Stimulated activated CD4-positive, alpha-beta T cell treated with anti-CD3 and anti-CD28 coated beads, Interleukin-12 subunit alpha, Interleukin-12 subunit beta, amount 100 ng/mL, for 24 hours (primary cell): ENCODE results near the gene NEK4.
"Not testable (repeated sequence)": the region's sequence is repeated elsewhere in the genome, so short reads cannot be mapped to it uniquely, and the experiment has no call there.

Source experiments
- DNase-seq, 2 experiments: peaks; one replicate each; pipeline ENCODE4 v3.0.0-alpha.2; 2020; ENCODE audit warnings: low read depth in 2 of 2

NEK4 gene

DNA sequence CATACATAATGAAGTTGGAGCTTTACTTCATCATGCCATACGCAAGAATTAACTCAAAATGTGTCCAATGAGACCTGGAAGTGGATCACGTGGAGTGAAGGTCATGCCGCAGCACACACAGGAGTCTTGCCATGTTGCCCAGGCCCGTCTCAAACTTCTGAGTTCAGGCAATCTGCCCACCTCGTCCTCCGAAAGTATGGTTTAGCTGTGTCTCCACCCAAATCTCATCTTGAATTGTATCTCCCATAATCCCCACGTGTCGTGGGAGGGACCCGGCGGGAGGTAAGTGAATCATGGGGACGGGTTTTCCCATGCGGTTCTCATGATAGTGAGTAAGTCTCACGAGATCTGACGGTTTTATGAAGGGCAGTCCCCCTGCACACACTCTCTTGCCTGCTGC lies 39.1 kb downstream of the NEK4 start:
- no peak for DNase-seq

DNA sequence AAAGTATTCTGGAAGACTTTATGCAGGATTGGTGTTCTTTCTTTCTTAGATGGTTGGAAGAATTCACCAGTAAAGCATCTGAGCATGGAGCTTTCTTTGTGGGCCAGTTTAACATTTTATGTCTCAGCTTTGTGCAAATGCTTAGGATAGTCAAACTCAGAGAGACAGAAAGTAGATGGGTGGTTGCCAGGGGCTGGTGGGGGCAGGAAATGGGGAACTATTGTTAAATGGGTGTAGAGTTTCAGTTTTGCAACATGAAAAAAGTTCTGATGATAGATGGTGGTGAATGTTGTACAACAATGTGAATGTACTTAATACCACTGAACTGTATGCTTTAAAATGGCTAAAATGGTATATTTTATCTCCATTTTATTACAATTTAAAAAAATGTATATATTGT lies 40.1 kb downstream of the NEK4 start:
- DNase-seq = no peak

- not testable (repeated sequence) for DNase-seq
Observed at GRCh38 chr3:52728753-52729152, 42.0 kb downstream of the NEK4 start.

GRCh38 chr3:52724511-52724910 lies 46.2 kb downstream of the NEK4 start:
- DNase-seq = no peak

DNA sequence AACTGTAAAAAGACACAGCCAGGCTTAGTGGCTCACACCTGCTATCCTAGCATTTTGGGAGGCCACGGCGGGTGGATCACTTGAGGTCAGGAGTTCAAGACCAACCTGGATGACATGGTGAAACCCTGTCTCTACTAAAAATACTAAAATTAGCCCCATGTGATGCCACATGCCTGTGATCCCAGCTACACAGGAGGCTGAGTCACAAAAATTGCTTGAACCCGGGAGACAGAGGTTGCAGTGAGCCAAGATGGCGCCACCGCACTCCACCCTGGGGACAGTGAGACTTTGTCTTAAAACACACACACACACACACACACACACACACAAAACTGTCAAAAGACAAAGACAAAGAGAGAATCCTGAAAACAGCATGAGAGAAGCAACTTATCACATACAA lies 46.8 kb downstream of the NEK4 start:
- no peak for DNase-seq

DNA sequence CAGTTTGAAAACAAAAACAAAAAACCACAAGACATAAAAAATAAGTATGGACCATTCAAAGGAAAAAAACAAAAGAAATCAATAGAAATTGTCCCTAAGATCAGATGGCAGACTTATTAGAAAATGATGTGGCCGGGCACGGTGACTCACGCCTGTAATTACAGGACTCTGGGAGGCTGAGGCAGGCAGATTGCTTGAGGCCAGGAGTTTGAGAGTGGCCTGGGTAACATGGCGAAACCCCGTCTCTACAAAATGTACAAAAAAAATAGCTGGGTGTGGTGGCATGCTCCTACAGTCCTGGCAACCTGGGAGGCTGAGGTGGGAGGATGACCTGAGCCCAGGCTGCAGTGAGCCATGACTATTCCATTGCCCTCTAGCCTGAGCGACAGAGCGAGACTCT lies 48.2 kb downstream of the NEK4 start:
- DNase-seq = no peak

DNA sequence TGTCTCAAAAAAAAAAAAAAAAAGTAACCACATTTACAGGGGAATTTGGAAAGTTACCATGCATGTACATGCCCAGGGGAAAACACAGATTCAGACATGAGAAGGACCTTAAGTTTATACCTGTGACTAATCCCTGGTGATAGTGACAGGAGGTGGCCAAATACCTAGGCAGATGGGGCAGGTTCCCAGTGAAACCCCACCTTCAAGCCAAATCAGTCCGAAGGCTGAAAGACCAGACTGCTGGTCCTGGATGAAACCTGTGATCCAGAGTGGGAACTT lies 49.1 kb downstream of the NEK4 start:
- no peak for DNase-seq

DNA sequence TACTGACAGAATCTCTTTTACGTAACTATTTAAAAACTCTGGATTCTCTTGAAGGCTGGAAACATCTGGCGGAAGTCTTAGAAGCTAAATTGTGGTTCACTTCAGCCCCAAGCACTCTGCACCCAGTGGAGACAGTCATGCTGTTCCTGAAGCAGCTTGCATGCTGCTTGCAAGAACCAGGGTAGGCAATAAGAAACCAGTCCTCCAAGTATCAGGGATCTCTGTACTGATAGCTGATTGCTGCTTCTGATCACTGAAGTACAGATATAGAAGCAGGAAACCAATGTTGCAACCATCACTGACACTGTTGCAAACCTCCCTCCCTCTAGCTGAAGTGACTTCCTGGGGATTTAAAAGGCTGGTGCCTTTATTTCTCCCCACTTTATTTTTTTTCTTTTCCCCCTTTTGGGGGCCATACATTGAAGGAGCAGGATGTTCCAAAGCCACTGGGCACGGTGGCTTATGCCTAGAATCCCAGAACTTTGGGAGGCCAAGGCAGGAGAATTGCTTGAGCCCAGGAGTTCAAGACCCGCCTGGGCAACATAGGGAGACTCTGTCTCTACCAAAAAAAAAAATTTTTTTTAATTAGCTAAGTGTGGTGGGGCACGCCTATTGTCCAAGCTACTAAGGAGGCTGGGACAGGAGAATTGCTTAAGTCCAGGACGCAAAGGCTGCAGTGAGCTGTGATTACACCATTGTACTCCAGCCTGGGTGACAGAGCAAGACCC lies 49.6 kb downstream of the NEK4 start:
- DNase-seq = no peak

- no peak for DNase-seq
Observed at GRCh38 chr3:52719618-52720017, 51.1 kb downstream of the NEK4 start.

DNA sequence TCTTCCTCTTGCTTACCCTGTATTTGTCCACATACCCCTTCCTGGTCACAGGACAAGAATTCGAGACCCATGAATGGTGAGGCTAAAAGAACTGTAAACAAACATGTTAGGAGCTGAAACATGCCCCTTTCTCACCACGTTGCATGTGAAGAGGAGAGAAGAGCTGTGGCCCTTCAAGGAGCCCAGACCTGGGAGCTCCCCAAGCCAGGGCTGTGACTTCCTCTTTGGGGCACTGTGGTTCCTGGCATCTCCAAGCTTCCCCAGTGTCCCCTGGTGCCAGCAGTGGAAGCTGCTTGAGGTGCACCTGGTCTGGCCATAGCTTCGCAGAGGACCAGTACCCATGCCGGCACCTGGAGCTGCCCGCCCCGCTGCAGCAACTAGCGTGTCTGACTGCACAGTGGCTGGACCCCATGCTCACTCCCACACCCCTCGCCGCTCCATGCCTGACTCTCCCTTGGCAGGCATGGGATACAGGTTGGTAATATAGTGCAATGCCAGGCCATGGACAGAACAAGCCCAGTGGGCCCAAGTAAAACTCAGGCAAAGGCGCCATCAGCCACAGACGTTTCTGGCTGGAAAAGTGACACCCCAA lies 54.9 kb downstream of the NEK4 start:
- no peak for DNase-seq

DNA sequence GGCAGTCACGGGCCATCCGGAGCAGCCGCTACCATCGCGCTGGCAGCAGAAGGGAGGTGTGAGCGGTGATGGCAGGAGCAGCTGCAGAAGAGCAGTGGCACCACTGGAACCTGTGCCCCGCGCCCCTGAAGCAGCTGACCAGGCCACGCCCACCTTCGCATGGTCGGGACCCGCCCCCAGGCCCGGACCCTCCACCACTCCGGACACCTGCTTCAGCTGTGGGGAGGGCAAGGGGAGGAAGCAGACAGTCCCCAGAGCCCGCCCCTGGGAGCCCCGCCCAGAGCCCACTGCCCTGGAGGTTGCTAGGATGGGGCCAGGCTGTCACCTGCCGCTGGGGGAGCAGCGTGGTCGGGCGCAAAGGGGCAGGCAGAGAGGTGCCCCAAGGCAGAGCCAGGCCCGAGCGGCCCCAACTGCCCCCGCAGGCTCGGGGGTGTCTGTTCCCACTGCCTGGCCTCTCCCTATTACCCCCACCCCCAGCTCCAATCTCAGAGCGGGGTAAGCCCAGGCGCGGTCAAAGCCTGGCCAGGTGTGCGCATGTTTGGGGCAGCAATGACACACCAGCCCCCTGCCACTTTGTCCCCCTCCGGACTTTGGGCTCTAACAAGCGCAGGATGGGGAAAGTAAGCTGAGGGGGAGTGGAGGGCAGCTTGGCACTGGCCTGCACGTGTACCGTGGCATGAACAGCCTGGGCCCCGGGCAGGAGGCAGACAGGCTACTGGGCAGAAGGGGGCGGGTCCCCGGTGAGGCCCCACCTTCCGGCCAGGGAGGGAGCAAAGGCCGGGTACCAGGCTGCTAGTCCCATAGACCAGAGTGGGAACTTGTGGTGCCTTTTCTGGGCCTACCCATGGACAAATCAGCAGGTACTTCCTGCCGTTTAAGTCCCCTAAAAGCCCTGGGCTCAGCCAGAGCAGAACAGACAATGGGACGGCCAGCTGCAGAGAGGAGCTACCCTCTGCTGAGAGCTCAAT lies 56.1 kb downstream of the NEK4 start:
- no peak for DNase-seq

DNA sequence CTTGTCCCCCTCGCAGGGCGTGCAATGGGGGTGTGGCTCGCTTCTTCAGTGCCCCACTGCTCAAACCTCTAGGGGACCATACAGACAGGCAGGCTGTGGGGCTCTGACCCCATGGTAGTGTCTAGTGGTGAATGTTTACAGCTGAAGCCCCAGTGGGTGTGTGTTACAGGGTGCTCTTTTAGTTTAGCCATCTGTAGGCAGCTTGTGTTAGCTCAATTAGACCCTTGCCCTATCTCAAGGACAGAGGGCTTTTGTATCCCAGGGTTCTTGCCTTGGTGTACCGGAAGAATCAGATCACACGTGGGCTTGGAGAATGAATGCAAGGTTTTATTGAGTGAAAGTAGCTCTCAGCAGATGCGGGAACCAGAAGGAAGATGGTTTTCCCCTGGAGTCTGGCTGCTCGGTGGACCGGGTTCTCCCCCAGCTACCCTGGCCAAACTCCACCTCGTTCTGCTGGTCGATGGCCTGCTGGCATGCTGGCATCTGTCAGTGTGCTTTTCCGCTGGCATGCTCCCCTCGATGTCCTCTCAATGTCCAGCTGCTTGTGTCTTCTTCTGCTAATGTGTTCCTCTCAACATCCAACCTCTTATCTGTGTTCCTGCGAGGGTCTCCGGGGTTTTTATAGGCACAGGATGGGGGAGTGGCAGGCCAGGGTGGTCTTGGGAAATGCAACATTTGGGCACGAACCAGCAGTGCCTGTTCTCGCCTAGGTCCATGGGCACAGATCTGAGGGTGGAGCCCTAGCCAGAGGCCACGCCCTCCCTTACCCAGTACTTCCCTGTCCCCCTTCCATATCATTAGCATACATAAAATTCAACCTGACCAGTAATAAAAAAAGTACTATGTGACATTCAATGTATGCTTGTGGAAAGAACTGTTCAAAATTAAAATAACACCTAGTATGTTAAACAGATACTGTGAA lies 58.2 kb downstream of the NEK4 start:
- no peak for DNase-seq

GRCh38 chr3:52710512-52710911 lies 60.2 kb downstream of the NEK4 start:
- DNase-seq = no peak

GRCh38 chr3:52707585-52707984 lies 63.2 kb downstream of the NEK4 start:
- DNase-seq = no peak

GRCh38 chr3:52705688-52706686 lies 64.8 kb downstream of the NEK4 start, which contains the start of the genes GLT8D1 and SPCS1:
Gene GLT8D1, minus strand, starts transcription at chr3:52705791. Its CDS starts 5,331 bp downstream, at chr3:52700460.
Gene SPCS1, plus strand, starts transcription at chr3:52706106. Its CDS starts 141 bp downstream, at chr3:52706247.
- DNase-seq = peak; percentile 68 to 77

DNA sequence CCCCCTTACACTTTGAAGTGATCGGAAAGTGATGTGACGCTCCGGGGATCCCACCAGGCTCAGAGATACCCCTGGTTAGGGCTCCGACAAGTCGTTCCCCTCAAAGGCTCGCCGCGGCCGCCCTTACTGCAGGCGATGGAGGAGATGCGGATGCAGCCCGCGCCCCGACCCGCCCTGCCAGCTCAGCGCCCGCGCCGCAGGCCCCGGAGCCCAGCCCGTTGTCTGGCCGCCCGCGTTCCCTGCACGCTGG lies 65.4 kb downstream of the NEK4 start:
- DNase-seq = no peak

DNA sequence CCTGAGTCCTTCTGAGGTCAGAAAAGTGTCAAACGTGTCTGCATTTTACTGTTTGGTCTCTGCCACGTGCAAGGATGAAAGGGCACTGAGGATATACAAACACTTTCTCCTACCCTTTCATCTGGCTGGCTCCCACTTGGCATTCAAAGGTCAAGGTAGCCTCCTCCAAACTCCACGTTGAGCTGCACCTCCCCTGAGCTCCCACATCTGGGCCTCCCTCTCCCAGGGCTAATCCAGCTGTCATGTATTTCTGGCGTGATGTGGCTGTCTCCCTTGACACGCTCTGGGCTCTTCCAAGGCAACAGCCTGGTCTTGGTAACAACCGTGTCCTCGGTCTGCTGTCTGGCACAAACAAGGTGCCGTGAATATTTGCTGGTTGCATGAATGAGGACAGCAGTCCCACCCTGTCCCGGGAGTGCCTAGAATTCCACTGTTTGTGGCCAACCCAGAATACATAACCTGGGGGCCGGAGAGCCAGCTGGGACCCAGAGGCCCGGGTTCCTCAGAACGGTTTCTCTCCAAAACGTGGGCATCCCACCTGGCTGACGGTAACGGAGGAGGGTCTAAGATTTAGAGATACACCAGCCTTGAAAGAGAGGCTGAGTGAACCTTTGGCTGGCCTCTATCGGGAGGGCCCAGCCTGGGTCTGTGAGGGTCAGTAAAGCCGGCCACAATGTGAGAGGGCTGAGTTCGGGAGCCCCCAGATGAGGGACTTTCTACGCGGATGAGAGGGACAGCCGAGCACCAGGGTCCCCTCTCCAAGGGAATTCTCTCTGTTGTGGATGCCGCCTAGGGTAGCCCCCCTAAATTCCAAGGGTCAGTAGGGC lies 65.9 kb downstream of the NEK4 start:
- DNase-seq = peak in 1 of 2 experiments; percentile 16

DNA sequence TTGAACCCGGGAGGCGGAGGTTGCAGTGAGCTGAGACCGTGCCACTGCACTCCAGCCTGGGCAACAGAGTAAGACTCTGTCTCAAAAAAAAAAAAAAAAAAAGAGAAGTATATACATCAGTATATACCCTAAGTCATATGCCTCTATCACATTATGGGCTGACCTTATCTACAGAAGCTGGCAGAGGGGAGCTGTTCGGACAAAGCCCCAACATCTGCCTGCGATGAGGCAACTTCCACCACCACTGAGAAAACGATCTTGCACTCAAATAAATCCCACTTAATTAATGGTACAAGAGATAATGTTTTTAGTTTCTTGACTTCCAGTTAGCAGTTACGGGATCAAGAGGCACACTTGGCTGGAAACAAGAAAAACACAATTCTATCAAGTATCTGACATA lies 67.4 kb downstream of the NEK4 start:
- no peak for DNase-seq

GRCh38 chr3:52697632-52697965 lies 73.1 kb downstream of the NEK4 start:
- no peak for DNase-seq
